Activated naive CD8-positive, alpha-beta T cell treated with anti-CD3 and anti-CD28 coated beads, Interleukin-2, amount 50 U/mL, for 16 hours (primary cell): Measurements from ENCODE around the gene TULP1.
"Not testable (repeated sequence)": the region's sequence is repeated elsewhere in the genome, so short reads cannot be mapped to it uniquely, and the experiment has no call there.

Experiments used
- DNase-seq: peaks from one replicate; pipeline ENCODE4 v3.0.0-alpha.2; 2020; ENCODE audit warnings: low read depth, low spot score

The TULP1 gene

DNA sequence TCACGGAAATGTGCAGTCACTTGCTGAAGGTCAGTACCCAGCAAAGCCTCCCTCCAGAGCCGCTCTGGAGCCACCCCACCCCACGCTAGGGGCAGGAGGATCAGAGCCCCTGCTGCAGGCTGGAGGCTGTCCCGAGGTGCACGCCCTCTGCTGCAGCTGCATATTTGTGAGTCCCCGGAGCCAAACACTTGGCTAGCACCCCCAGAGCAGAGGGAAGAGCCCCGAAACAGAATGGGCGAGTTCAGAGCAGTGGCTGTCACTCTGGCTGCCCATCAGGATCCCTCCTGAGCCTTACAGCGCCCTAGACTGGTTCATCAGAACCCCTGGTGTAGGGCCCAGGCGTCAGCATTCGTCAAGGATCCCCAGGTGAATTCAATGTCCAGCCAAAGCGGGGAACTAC, 9.5 kb upstream of the TULP1 start:
- DNase-seq: no peak

DNA sequence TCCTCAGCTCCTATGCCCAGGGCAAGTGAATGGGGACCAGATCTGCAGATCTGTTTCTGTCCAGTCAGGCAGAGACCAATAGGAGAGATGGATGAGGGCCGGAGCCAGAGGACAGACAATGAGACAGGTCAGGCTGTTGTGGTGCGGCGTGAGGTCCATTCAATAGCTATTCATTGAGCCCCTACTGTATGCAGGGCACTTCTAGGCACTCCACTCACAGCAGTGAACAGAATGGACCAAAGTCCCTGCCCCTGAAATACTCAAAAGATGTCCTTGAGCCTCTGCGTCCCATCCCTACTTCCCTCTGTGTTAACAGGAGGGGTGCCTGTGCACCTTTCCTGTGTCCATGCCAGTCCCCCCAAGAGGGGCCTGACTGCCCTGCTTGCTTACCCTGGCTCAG, 8.5 kb upstream of the TULP1 start:
- no peak for DNase-seq

DNA sequence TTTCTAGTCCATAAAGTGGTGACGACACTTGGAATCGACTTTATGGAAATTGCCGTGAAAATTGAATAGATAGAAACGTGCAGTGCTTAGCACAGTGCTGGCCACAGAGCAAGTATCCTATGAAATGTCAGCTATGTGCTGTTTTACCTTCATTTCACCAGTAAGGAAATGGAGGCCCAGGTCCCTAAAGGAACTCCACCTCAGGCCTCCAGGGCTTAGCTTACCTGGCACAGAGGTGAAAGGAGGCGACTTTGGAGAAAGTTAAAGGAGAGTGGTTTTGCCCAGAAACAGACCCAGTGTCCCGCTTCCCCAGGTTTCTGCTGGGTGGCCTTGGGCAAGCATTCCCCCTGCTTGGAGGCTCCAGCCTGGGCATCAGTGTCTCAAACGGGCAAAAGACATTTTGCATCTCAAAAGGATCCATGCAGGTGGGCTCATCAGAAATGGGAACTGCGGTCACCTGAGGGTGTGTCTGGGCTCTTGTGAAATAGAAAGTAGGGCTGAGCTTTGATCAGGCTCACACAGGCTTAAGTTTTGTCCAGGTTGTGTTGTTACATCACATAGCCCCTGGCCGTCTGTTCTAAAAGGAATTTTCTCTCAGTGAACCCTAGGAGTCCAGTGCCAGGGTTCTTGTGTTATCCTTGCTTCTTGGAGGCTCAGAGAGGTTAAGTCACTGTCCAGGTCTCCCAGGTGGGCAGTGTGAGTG, 6.8 kb upstream of the TULP1 start:
- DNase-seq: no peak

DNA sequence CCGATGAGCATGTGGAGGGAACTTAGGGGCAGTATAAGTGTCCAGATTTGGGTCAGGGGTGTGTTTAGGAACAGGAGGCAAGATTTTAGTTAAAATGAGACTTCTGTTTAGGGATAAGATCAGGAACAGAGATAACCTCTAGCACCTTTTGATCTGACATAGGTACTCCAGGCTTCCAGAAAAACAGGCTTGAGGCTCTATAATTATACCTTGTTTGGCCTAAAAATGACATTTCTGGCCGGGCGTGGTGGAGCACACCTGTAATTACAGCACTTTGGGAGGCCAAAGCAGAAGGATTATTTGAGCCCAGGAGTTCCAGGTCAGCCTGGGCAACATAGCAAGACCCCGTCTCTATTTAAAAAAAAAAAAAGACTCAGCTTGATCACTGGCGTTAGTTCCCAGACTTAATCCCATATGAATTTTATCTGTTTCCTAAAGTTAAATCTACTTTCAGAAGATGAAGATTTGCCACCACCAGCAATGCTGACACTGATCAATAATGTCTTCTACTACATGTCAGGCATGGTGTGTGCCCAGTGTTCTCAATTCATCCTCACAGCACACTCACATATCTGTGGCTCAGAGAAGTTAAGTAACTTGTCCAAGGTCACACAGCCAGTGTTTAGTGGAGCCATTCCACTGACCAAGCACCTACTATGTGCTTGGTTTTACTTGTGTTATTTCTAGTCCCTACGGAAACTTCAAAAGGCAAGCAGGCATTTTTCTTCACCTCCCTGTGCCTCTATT, 6.0 kb upstream of the TULP1 start:
- no peak for DNase-seq

DNA sequence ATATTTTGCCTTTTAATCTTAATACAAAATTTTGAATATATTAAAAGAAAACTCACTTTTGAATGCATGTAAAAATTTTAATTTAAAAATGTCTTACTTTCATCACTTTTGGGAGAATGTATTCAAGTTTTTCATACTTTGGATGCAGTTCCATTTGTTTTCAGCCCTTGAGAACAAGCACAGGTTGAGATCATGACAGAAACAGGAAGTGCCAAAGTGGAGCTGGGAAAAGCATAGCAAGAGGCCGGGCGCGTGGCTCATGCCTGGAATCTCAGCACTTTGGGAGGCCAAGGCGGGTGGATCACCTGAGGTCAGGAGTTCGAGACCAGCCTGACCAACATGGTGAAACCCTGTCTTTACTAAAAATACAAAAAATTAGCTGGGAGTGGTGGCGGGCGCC, 5.3 kb upstream of the TULP1 start:
- DNase-seq: not testable (repeated sequence)

DNA sequence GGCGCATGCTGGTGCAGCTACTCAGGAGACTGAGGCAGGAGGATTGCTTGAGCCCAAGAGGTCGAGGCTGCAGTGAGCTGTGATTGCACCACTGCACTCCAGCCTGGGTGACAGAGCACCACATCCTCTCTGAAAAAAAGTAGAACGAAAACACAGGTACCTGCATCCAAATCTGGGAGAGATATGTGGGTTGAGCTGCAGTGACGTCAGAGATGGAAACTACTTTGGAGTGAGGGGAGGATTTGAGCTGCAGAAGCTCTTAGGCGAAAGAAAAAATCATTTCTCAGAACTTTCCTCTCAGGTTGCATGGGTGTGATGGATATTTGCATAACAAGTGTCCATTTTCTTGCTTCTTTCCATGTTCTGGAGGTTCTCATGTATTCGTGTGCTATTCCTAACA, 4.0 kb upstream of the TULP1 start:
- DNase-seq: no peak

DNA sequence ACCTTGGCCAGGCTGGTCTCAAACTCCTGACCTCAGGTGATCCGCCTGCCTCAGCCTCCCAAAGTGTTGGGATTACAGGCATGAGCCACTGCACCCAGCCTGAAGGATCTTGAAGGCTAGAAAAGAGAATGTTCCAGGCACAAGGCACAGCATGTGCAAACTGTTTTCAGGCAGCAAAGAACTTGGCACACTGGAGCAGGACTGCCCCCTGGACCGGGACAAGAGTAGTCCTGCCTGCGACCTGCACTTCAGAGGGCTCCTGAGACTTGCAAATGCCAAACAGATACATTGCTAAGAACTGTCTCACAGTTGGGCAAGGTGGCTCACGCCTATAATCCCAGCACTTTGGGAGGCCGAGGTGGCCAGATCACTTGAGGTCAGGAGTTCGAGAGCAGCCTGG, 3.2 kb upstream of the TULP1 start:
- not testable (repeated sequence) for DNase-seq

DNA sequence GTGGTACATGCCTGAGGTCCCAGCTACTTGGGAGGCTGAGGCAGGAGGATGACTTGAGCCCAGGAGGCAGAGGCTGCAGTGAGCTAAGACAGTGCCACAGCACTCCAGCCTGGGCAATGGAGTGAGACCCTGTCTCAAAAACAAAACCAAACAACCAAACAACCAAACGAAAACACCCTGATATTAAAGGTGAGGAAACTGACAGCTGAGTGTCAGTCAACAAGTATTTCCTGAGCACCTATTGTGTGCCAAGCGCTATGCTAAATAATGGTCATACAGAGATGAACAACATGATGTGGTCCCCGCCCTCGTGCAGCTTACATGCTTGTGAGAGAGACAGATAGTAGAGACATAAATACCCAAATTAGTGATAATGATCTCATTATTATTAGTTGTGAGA, 1.9 kb upstream of the TULP1 start:
- no peak for DNase-seq

DNA sequence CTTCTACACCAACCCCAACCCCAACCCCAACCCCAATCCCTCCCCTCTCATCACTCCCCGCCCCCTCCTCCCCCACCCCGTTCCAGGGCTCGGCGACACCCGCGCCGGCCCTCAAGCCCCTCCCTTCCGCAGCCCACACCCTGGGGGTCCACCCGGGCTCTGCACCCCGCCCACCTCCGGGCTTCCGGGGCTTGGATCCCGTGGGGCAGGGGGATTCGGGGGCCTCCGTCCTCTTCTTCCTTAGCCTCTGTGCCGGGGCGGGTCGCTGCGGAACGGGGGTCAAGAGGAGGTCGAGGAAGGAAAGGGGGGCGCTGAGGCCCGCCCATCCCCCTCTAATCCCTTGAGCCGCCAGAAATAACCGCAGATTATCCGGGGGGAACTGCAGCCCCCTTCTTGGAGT, 690 bp downstream of the TULP1 start:
- no peak for DNase-seq

DNA sequence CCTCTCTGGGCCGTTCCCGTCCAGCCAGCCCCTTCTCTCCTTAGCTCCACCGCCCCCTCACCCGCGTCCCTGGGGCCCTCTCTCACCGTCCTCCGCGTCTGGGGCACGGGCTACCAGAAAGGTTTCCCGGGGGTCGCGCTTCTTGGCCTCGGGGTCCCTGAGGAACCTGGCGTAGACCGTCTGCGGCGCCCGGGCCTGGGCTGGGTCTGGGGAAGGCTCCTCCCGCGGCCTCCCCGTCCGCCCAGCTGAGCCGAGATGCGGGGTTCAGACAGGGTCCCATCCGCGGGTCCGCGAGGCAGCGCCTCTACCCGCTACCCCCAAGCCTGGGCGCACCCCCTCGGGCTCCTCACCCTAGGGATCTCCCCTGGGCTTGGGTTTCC, 1.1 kb downstream of the TULP1 start:
- no peak for DNase-seq

DNA sequence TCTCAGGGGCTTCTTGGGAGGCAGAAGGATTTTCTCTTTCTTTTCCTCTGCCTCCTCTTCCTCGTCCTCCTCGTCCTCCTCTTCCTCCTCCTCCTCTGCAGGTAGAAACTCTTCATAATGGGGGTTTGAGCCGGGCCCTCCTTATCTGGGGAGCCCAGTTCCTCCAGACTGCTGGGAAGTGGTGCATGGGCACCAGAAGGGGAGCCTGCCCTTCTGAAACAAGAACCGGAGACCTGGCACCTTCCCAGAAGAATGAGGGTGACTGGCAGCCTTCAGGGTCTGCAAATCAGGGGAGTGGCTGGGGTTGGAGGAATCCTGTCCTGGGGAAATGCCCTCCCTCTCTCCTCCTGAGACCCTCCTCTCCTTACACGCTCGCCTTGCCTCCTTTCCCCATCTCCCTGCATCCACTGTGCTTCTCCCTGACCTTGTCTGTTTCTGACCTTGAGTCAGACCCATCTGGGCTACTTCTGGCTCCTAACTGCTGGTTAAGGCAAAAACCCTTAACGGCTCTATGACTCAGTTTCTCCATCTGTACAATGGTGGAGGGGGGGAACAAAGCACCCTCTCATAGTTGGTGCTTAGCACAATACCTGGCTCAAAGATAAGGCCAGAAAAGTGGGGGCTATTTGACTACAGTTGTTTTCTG, 1.7 kb downstream of the TULP1 start:
- DNase-seq: no peak

DNA sequence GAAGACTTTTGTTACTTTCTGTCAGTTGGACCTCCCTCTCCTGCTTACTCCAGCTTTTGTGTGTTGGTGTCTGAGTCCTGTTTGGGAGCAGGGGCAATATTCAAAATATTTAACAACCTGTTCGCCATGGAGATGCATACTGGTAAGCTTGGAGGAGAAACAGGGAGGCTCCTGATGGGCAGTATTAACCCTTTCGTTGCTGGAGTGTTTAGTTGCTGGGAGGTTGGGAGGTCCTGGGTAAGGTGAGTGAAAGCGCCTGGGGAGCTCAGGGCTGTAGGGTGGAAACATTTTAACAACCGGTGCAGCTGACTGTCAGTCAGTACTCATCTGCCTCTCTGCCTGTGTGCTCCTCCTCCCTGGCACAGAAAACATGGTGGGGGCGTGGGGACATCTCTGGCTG, 4.2 kb downstream of the TULP1 start:
- no peak for DNase-seq

DNA sequence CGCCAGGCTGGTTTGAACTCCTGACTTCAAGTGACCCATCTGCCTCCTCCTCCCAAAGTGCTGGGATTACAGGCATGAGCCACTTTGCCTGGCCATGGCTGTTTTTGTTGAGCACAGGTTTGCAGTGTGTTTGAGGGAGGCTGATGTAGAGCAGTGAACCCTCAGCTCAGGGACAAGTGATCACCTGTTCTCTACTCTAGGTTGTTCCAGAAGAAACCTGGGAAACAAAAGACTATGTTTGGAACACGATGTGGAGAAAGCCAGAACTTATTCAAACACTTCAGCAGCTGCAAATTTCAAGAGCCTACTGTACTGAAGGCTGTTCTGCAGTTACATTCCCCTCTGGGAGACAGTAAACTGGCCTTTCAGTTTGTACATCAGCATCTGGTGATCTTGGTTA, 4.7 kb downstream of the TULP1 start:
- no peak for DNase-seq

DNA sequence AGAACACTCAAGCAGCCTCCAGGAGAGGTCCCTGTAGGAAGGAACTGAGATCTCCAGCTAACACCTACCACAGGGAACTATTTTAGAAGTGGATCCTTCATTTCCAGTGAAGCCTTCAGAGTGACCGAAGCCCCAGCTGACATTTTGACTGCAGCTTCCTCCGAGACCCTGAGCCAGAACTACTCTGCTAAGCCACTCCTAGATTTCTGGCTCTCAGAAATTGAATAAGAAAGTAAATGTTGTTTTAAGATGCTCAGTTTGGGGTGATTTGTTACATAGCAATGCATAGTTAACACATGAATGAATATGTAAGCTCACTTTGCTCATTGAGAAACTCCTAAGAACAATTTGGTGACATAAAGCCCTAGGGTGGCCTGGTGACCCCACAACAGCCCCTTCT, 5.5 kb downstream of the TULP1 start:
- no peak for DNase-seq

DNA sequence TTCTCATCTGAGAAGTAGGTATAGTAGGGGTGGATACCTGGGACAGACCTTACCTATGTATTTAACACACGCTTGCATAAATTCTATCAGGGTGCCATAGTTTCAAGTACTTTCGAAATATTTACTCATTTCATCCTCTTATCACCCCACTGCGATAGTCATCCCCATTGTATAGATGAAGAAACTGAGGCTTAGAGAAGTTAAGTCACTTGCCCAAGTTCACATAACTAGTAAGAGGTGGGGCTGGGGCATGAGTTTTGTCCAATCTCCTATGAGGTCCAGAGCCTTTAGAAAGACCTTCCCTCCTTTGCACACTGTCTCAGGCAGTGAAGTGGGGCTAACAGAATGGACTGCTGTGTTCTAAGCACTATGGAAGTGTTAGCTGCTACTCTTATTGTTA, 6.2 kb downstream of the TULP1 start:
- DNase-seq: no peak

DNA sequence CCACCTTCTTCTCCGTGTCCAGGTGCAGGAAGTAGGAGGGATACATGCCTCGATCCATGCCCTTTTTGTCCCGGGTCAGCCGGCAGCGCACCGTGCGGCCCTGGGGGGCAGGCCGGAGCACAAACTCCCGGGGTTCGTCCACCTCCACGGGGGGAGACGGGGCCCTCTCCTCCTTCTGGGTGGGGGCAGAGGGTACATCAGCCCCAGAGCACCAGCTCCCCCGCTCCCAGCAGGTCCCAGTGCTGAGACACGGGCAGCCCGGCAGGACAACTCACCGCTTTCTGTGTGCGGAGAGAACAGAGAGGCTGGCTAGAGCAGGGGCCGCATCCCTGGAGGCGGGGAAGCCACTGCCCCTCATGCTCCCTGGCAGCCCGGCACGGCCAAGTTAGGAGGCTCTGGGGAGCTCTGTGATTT, 6.7 kb downstream of the TULP1 start:
- DNase-seq: no peak

DNA sequence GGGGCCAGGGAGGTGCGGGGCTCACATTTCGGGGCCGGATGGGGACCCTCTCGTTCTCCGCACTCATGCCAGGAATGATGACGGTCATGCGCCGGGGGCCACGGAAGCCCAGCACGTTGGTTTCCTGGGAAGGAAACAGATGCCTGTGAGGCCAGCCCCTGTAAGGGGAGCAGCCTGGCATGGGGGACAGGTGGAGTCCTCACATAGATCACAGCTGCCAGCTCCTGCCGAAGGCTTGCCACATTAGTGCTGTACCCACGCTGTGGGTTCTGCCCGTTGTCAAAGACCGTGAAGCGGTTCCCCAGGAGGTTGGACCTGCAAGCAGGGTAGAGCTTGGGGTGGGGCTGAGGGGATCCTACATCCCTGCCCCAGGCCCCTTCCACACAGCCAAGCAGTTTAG, 9.2 kb downstream of the TULP1 start:
- no peak for DNase-seq

DNA sequence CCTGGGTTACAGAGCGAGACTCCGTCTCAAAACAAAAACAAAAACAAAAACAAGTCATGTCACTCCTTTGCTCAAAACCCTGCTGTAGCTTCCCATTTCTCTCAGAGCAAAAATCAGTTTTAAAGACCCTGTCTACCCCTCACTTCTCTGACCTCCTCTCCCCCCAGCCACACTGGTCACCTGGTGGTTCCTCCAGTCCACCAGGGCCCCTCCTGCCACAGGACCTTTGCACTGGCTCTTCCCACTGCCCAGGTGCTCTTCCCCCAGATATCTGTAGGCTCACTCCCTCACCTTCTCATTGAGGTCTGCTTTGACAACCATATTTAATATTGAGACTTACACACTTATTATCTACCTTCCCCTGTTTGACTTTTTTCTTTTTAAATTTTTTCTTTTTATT, 10.9 kb downstream of the TULP1 start:
- no peak for DNase-seq

DNA sequence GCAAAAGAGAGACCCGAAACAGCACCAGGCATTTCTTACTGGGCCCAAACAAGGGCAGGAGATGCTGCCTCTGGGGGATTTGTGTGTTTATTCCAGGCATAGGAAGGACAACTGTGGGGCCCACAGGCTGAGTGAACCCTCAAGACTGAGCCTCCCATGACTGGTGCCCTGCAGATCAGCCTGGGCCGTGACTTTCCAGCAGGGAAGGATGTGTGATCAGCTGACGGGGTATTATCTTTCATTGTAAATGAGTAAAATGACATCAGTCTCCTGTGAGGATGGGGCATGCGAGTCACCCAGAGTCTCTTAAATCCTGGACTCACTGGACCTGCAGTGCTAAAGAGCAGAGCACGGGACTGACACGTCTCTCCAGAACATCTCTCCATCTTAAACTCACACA, 11.9 kb downstream of the TULP1 start:
- no peak for DNase-seq

DNA sequence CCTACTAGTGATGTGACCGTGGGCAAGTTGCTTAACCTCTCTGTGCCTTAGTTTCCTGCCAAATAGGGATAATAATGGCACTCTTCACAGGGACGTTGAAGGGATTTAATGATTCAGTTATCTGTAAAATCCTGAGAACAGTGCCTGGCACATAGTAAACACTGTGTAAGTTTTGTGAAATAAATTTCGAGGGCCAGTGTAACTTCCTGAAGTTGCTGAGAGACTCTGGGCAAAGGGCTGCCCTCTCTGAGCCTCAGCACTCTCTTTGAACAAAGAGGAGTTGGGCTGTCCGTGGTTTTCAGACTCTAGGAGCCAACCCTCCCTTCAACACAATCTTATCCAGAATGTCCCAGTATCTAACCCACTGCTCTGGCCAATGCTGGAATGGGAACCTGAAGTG, 13.3 kb downstream of the TULP1 start:
- DNase-seq: no peak

DNA sequence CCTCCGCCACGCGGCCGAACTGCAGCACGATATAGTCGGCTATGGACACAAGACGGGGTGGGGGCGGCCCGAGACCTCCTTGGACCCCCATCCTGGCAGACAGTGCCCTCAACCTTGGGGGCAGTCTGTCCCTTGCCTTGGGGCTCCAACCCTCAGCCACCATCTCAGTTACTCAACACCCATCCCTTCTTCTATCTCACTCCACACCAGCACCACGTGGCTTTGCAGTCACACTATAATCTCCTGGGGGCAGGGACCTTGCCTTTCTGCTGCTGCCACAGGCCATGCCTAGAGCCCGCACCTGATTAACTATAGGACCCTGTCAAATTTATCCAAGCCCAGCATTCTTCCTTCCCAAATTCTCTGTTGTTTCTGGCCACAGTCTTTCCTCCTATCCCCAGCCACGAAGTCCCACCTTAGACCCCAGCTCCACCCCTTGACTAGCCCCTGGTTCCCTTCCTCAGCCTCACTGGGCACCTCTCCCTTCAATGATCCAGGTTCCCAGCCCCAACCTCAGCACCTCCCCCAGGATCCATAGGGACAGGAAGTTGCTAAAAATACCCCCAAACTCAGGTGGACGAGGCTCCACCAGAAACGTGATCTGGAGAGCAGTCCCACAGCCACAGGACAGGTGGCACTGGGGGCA, 14.2 kb downstream of the TULP1 start:
- DNase-seq: no peak

DNA sequence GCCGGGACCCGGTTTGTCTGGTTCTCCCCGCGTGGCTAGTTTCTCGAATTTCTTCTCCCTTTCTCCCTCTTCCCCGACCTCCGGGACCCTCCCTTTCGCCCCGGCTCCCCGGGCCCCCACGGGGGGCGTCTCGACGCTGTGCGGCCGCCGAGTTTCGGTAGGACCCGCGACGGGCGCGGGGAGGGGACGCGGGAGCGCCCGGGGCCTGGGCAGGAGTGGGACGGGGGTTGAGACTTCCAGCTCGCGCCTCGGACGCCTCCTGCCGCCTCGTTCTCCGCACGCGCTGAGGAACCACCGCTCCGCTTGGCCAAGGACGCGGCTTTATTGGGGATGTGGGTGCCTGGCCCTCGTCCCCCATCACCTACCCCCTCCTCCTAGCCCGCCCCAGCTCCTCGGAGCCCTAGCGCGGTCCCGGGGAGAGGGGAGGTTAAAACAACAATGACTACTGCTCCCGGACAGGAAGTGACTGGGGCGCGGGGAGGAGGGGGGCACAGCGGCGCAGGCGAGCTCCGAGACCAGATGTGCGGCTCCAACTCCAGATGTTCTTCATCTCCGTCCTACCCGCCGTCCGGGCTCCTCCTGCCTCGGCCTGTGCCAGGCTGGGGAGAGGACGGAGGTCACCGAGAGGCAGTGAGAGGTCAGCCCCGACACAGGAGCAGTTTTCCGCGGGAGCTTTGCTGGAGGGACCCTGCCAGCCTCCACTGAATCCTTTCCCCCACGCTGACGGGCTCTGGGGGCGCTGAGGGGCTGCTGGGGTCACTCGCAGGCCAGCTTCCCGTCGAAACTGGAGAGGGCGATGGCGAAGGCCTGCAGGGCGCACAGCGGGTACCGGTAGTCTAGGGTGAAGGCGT, 14.9 kb downstream of the TULP1 start:
- no peak for DNase-seq
